HepG2 (cell line): ENCODE results near the gene BHLHE41. TPM values are rescaled to one million over a fixed set of nuclear protein-coding genes. Genes with fewer than 3 reads are reported as not detected.
A peak's percentile ranks its signal among the peaks of the same experiment; 100 is the strongest.

Source experiments
- ATAC-seq: fragments of 200-7000 bp; cut with Tn5 transposase; 3 replicates; pipeline ENCODE4 v1.9.1; 2020; ENCODE audit warnings: mild to moderate bottlenecking, moderate library complexity
- BruUV-seq: library from RNA; stranded (reverse); fragments of 400-500 nt; replicated peaks from 2 replicates; lab custom pipeline; 2021; lab: Mats Ljungman, UMichigan
- CTCF ChIA-PET: fragments of 300-600 bp; formaldehyde crosslinking; extraction: SDS; loops from one replicate; lab custom pipeline; 2021; ENCODE audit warnings: low total read pairs, inconsistent platforms, low intra/inter-chr PET ratio; lab: Yijun Ruan, JAX
- POLR2A ChIA-PET: fragments of 350-600 bp; sonication (Branson Sonifier 250); formaldehyde crosslinking; loops from one replicate; lab custom pipeline; 2020; ENCODE audit warnings: antibody characterized with exemption, inconsistent platforms; lab: Yijun Ruan, JAX
- DNase-seq: peaks from one replicate; pipeline ENCODE4 v3.0.0-alpha.2; 2015; ENCODE audit warnings: low spot score
- FAIRE-seq: peaks from 3 replicates; lab custom pipeline; 2011; peaks lifted over from hg19 to GRCh38; lab: Jason Lieb, UNC
- H2AFZ ChIP-seq: one replicate; pipeline ENCODE4 v1.6.1; 2011; ENCODE audit warnings: low read length, inconsistent platforms
- H3K27ac ChIP-seq: fragments of 300-600 bp; 3 replicates; pipeline ENCODE4 v1.8.0; 2011; ENCODE audit warnings: mixed run types, mild to moderate bottlenecking, mixed read lengths, low read length, inconsistent platforms; ENCODE audit not compliant: insufficient read depth; ENCODE audit errors: extremely low read length
- H3K27me3 ChIP-seq, 2 experiments: fragments of 200-600 bp in 1 of 2; 2 replicates in 1 of 2; 3 replicates in 1 of 2; pipeline versions ENCODE4 v1.6.0 to v1.8.0; 2011; ENCODE audit warnings: low read length in 2 of 2, mild to moderate bottlenecking in 2 of 2, moderate library complexity in 2 of 2, inconsistent platforms in 1 of 2; ENCODE audit not compliant: insufficient read depth in 2 of 2, control insufficient read depth in 1 of 2
- H3K36me3 ChIP-seq, 2 experiments: fragments of 200-600 bp in 1 of 2; replicated peaks in 1 of 2; 2 replicates in 1 of 2; 3 replicates in 1 of 2; pipeline versions ENCODE4 v1.5.1 to v1.8.0; 2011; ENCODE audit warnings: low read length in 2 of 2, inconsistent platforms in 1 of 2; ENCODE audit not compliant: insufficient read depth in 2 of 2, control insufficient read depth in 1 of 2
- H3K4me1 ChIP-seq: 2 replicates; pipeline ENCODE4 v1.5.1; 2012; ENCODE audit warnings: low read length, inconsistent platforms; ENCODE audit not compliant: insufficient read depth
- H3K4me2 ChIP-seq: 2 replicates; pipeline ENCODE4 v1.6.0; 2011; ENCODE audit warnings: low read depth, low read length, inconsistent platforms
- H3K4me3 ChIP-seq, 3 experiments: fragments of 200-600 bp in 1 of 3; sonication (generic), shearing (Covaris generic) in 1 of 3; replicated peaks in 1 of 3; 2 replicates each; pipeline ENCODE4 v1.5.1; 2011 to 2016; ENCODE audit warnings: low read length in 3 of 3, inconsistent platforms in 2 of 3, low read depth in 2 of 3, mild to moderate bottlenecking in 2 of 3, control low read depth in 1 of 3, mixed read lengths in 1 of 3; ENCODE audit not compliant: insufficient read depth in 1 of 3
- H3K79me2 ChIP-seq: one replicate; pipeline ENCODE4 v1.6.1; 2011; ENCODE audit warnings: low read length, inconsistent platforms; ENCODE audit not compliant: insufficient read depth
- H3K9ac ChIP-seq: 2 replicates; pipeline ENCODE4 v1.6.0; 2011; ENCODE audit warnings: mild to moderate bottlenecking, low read depth, low read length, inconsistent platforms; ENCODE audit not compliant: insufficient read depth
- H3K9me3 ChIP-seq: 2 replicates; pipeline ENCODE4 v1.5.1; 2012; ENCODE audit warnings: mild to moderate bottlenecking, low read length
- H4K20me1 ChIP-seq: 2 replicates; pipeline ENCODE4 v1.6.0; 2011; ENCODE audit warnings: inconsistent platforms, mild to moderate bottlenecking, low read length, moderate library complexity; ENCODE audit not compliant: insufficient read depth
- ZNF251 ChIP-seq: sonication (generic); formaldehyde crosslinking; IDR thresholded peaks from 2 replicates; pipeline ENCODE4 v1.9.0; 2021; ENCODE audit warnings: mild to moderate bottlenecking, missing genetic modification reagents
- ZNF317 ChIP-seq: sonication (generic); formaldehyde crosslinking; IDR thresholded peaks from 2 replicates; pipeline ENCODE4 v1.5.0; 2020; ENCODE audit warnings: mild to moderate bottlenecking, missing genetic modification reagents
- ZNF879 ChIP-seq: sonication (generic); formaldehyde crosslinking; IDR thresholded peaks from 2 replicates; pipeline ENCODE4 v1.8.1; 2023; ENCODE audit warnings: missing genetic modification reagents
- WGBS: methylation state at CpG from one replicate; pipeline ENCODE4 v1.1.6; 2017; ENCODE audit warnings: low lambda C conversion rate; 5-methylcytosine and 5-hydroxymethylcytosine counted together
- in situ Hi-C: cut with HindIII; loops from 2 replicates; pipeline ENCODE4 v1.10.0; 2017; ENCODE audit warnings: low pct_unique_long_range_greater_than_20kb; ENCODE audit not compliant: extremely low pct_ligation_motif_present
- intact Hi-C: fragments of 100-400 bp; cut with micrococcal nuclease; formaldehyde crosslinking; loops from one replicate; pipeline ENCODE4 v1.10.0; 2022; ENCODE audit not compliant: unreplicated experiment
- polyA plus RNA-seq, 8 experiments: library from polyadenylated mRNA; depleted of rRNA in 3 of 8; stranded (reverse) in 7 of 8; unstranded in 1 of 8; fragments of >200 nt; fragmentation: Illumina TruSeq in 4 of 8; extraction: Trizol in 4 of 8; gene quantifications; 2 replicates each; pipeline versions ENCODE4 v1.2.1 to v1.2.3, GENCODE V29; 2011 to 2016; ENCODE audit warnings: low read depth in 4 of 8, missing spikeins in 1 of 8, mixed read lengths in 1 of 8; ENCODE audit not compliant: insufficient read depth in 1 of 8
- total RNA-seq, 5 experiments: library from RNA; depleted of rRNA; stranded (reverse); fragments of >200 nt; fragmentation: Illumina TruSeq; extraction: Trizol; gene quantifications; 2 replicates each; pipeline ENCODE4 v1.2.3, GENCODE V29; 2016; ENCODE audit warnings: low read depth in 1 of 5
- TF ChIP-seq, protein P1 (sequence below): sonication (generic); formaldehyde crosslinking; IDR thresholded peaks from 2 replicates; pipeline ENCODE4 v1.4.0; 2020; ENCODE audit warnings: missing genetic modification reagents
- TF ChIP-seq, protein P2 (sequence below): sonication (generic); formaldehyde crosslinking; IDR thresholded peaks from 2 replicates; pipeline ENCODE4 v1.4.0; 2020; ENCODE audit warnings: missing genetic modification reagents

BHLHE41 gene
- total and polyA plus RNA-seq, 2 of the 13 experiments (the other 11 are each of a cell fraction or from before 2014, with no cell fraction given), result 0.03 TPM; not detected in 1

DNA sequence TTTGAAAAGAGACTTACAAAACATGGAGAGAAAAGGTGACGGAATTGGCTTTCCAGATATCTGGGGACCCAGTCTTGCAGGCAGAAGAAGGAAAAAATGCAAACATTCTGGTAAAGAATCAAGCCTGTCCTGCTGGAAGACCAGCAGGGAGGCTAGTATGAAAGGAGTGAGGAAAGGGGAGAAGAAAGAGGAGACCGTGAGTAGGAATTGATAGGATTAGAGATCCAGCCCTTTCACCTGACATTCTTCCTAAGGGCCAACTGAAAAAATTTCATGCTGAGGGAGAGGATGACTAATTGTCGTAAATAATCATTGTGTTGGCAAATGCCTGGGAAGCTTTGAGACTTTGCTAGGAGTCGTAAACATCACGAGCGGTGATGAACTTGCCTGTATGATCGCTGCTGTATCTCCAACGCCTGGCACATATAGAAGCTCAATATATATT is 12.1 kb downstream of the BHLHE41 start:
- ChIA-PET POLR2A (no interaction called here), CTCF (no interaction called here)
- Histone ChIP-seq H2AFZ (no peak overlapping the region), H3K27me3 (peaks cover 1 to 8% of the 10 kb centered on the region in 2 experiments; a peak in 1 of 5 replicates), H3K9ac (no peak overlapping the region), H4K20me1 (no peaks in the 10 kb centered on the region), H3K27ac (no peak overlapping the region), H3K4me2 (no peak overlapping the region), H3K4me3 (no peak overlapping the region), H3K4me1 (peaks cover 18% of the 10 kb centered on the region), H3K9me3 (no peaks in the 10 kb centered on the region), H3K79me2 (no peaks in the 10 kb centered on the region), H3K36me3 (no peaks in the 10 kb centered on the region)
- intact Hi-C loops, result no loop called here
- BruUV-seq, result no TSS peak
- no peak for ATAC-seq
- in situ Hi-C loops, result no loop called here
- 70% methylated on average over 8 of the region's 8 CpGs for WGBS
- no peak for FAIRE-seq
- no peak for DNase-seq
- TF ChIP-seq ZNF251 (CRISPR knock-in tag) (no peak), ZNF879 (CRISPR knock-in tag) (no peak), ZNF317 (no peak)
- TF ChIP-seq, protein P1, sequence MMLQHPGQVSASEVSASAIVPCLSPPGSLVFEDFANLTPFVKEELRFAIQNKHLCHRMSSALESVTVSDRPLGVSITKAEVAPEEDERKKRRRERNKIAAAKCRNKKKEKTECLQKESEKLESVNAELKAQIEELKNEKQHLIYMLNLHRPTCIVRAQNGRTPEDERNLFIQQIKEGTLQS (CRISPR knock-in tag), result no peak
- TF ChIP-seq, protein P2, sequence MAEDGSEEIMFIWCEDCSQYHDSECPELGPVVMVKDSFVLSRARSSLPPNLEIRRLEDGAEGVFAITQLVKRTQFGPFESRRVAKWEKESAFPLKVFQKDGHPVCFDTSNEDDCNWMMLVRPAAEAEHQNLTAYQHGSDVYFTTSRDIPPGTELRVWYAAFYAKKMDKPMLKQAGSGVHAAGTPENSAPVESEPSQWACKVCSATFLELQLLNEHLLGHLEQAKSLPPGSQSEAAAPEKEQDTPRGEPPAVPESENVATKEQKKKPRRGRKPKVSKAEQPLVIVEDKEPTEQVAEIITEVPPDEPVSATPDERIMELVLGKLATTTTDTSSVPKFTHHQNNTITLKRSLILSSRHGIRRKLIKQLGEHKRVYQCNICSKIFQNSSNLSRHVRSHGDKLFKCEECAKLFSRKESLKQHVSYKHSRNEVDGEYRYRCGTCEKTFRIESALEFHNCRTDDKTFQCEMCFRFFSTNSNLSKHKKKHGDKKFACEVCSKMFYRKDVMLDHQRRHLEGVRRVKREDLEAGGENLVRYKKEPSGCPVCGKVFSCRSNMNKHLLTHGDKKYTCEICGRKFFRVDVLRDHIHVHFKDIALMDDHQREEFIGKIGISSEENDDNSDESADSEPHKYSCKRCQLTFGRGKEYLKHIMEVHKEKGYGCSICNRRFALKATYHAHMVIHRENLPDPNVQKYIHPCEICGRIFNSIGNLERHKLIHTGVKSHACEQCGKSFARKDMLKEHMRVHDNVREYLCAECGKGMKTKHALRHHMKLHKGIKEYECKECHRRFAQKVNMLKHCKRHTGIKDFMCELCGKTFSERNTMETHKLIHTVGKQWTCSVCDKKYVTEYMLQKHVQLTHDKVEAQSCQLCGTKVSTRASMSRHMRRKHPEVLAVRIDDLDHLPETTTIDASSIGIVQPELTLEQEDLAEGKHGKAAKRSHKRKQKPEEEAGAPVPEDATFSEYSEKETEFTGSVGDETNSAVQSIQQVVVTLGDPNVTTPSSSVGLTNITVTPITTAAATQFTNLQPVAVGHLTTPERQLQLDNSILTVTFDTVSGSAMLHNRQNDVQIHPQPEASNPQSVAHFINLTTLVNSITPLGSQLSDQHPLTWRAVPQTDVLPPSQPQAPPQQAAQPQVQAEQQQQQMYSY (CRISPR knock-in tag), result 0 out of 2 replicates have a peak, but pooled peaks have one; percentile 40
